Astrocyte (in vitro differentiated cells and primary cell): ENCODE measurements around the gene TEX29. TPM values are rescaled to one million over a fixed set of nuclear protein-coding genes. Genes with fewer than 3 reads are reported as not detected.

Source experiments
- DNase-seq: peaks from one replicate; pipeline ENCODE4 v3.0.0-alpha.2; 2010; ENCODE audit warnings: low read depth
- FAIRE-seq: peaks from 2 replicates; lab custom pipeline; 2011; peaks lifted over from hg19 to GRCh38; lab: Jason Lieb, UNC
- H2AFZ ChIP-seq: 2 replicates; pipeline ENCODE4 v1.6.0; 2012; ENCODE audit warnings: low read depth, low read length, inconsistent platforms
- H3K27ac ChIP-seq: 2 replicates; pipeline ENCODE4 v1.5.1; 2011; ENCODE audit warnings: low read depth, low read length, inconsistent platforms
- H3K27me3 ChIP-seq: 2 replicates; pipeline ENCODE4 v1.6.0; 2011; ENCODE audit warnings: low read length, inconsistent platforms; ENCODE audit not compliant: insufficient read depth
- H3K36me3 ChIP-seq: 2 replicates; pipeline ENCODE4 v1.5.1; 2011; ENCODE audit warnings: low read length, inconsistent platforms; ENCODE audit not compliant: insufficient read depth
- H3K4me1 ChIP-seq: 2 replicates; pipeline ENCODE4 v1.5.1; 2011; ENCODE audit warnings: low read length, inconsistent platforms; ENCODE audit not compliant: insufficient read depth
- H3K4me2 ChIP-seq: 2 replicates; pipeline ENCODE4 v1.6.0; 2012; ENCODE audit warnings: low read length, inconsistent platforms
- H3K4me3 ChIP-seq: 2 replicates; pipeline ENCODE4 v1.5.1; 2011; ENCODE audit warnings: low read depth, mild to moderate bottlenecking, low read length, inconsistent platforms; ENCODE audit not compliant: insufficient read depth
- H3K79me2 ChIP-seq: 2 replicates; pipeline ENCODE4 v1.6.0; 2012; ENCODE audit warnings: mild to moderate bottlenecking, low read length, inconsistent platforms; ENCODE audit not compliant: insufficient read depth
- H3K9ac ChIP-seq: 2 replicates; pipeline ENCODE4 v1.6.0; 2012; ENCODE audit warnings: mild to moderate bottlenecking, low read length, inconsistent platforms
- H3K9me3 ChIP-seq: 2 replicates; pipeline ENCODE4 v1.5.1; 2012; ENCODE audit warnings: low read depth, mild to moderate bottlenecking, low read length, inconsistent platforms; ENCODE audit not compliant: insufficient read depth
- H4K20me1 ChIP-seq: 2 replicates; pipeline ENCODE4 v1.6.0; 2012; ENCODE audit warnings: low read length, inconsistent platforms; ENCODE audit not compliant: insufficient read depth
- H3K27ac Mint-ChIP-seq: one replicate; pipeline ENCODE4 v1.8.0; 2021; ENCODE audit warnings: mild to moderate bottlenecking, mixed read lengths; ENCODE audit not compliant: unreplicated experiment
- H3K27me3 Mint-ChIP-seq: one replicate; pipeline ENCODE4 v1.8.0; 2021; ENCODE audit warnings: low read depth, mixed read lengths; ENCODE audit not compliant: unreplicated experiment
- H3K36me3 Mint-ChIP-seq: one replicate; pipeline ENCODE4 v1.8.0; 2021; ENCODE audit warnings: low read depth, mixed read lengths; ENCODE audit not compliant: unreplicated experiment
- H3K4me1 Mint-ChIP-seq: one replicate; pipeline ENCODE4 v1.8.0; 2021; ENCODE audit warnings: low read depth, mixed read lengths; ENCODE audit not compliant: unreplicated experiment
- H3K4me3 Mint-ChIP-seq: one replicate; pipeline ENCODE4 v1.8.0; 2021; ENCODE audit warnings: mild to moderate bottlenecking, moderate library complexity, mixed read lengths; ENCODE audit not compliant: unreplicated experiment
- H3K9me3 Mint-ChIP-seq: one replicate; pipeline ENCODE4 v1.8.0; 2021; ENCODE audit warnings: mild to moderate bottlenecking, mixed read lengths; ENCODE audit not compliant: unreplicated experiment
- EZH2 ChIP-seq: IDR thresholded peaks from 2 replicates; pipeline ENCODE4 v1.6.1; 2012; ENCODE audit warnings: mild to moderate bottlenecking, low read length, inconsistent platforms; ENCODE audit not compliant: insufficient read depth
- total RNA-seq: library from RNA; stranded (reverse); gene quantifications from 2 replicates; pipeline ENCODE4 v1.2.1, GENCODE V29; 2021
- TF ChIP-seq, protein P1 (sequence below): IDR thresholded peaks from 2 replicates; pipeline ENCODE4 v1.5.1; 2011; ENCODE audit warnings: low read depth, mild to moderate bottlenecking, inconsistent platforms, low read length, moderate library complexity; ENCODE audit not compliant: insufficient read depth

Gene TEX29
- total RNA-seq, 1 donor from 2014 or later: 0.43 TPM

GRCh38 chr13:111316161-111316730 is 4.2 kb upstream of the TEX29 start:
- H3K36me3 ChIP-seq: no peaks in the 10 kb centered on the region
- no peak for FAIRE-seq
- H3K79me2 ChIP-seq: peaks cover 3% of the 10 kb centered on the region
- no peak for DNase-seq
- H3K9ac ChIP-seq: no peak overlapping the region
- H3K9me3 Mint-ChIP-seq: no peaks in the 10 kb centered on the region
- TF ChIP-seq, protein P1, sequence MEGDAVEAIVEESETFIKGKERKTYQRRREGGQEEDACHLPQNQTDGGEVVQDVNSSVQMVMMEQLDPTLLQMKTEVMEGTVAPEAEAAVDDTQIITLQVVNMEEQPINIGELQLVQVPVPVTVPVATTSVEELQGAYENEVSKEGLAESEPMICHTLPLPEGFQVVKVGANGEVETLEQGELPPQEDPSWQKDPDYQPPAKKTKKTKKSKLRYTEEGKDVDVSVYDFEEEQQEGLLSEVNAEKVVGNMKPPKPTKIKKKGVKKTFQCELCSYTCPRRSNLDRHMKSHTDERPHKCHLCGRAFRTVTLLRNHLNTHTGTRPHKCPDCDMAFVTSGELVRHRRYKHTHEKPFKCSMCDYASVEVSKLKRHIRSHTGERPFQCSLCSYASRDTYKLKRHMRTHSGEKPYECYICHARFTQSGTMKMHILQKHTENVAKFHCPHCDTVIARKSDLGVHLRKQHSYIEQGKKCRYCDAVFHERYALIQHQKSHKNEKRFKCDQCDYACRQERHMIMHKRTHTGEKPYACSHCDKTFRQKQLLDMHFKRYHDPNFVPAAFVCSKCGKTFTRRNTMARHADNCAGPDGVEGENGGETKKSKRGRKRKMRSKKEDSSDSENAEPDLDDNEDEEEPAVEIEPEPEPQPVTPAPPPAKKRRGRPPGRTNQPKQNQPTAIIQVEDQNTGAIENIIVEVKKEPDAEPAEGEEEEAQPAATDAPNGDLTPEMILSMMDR: no peak
- no peak for TF ChIP-seq EZH2
- H3K27me3 ChIP-seq: no peaks in the 10 kb centered on the region
- H4K20me1 ChIP-seq: peaks cover 1% of the 10 kb centered on the region
- no peak overlapping the region for H3K27ac Mint-ChIP-seq
- no peak overlapping the region for H3K4me3 Mint-ChIP-seq
- H3K9me3 ChIP-seq: peaks cover 3% of the 10 kb centered on the region
- H3K27me3 Mint-ChIP-seq: no peaks in the 10 kb centered on the region
- H2AFZ ChIP-seq: no peak overlapping the region
- peaks cover 35% of the 10 kb centered on the region for H3K36me3 Mint-ChIP-seq
- no peaks in the 10 kb centered on the region for H3K4me1 ChIP-seq
- H3K27ac ChIP-seq: no peak overlapping the region
- H3K4me1 Mint-ChIP-seq: peaks cover 6% of the 10 kb centered on the region
- H3K4me2 ChIP-seq: no peak overlapping the region
- H3K4me3 ChIP-seq: no peak overlapping the region

GRCh38 chr13:111317042-111317550 is 3.3 kb upstream of the TEX29 start:
- peaks cover 6% of the 10 kb centered on the region for H3K4me1 Mint-ChIP-seq
- no peak for FAIRE-seq
- H3K36me3 Mint-ChIP-seq: peaks cover 26% of the 10 kb centered on the region
- H3K4me3 Mint-ChIP-seq: no peak overlapping the region
- H3K27me3 ChIP-seq: no peaks in the 10 kb centered on the region
- H3K9ac ChIP-seq: no peak overlapping the region
- no peak overlapping the region for H2AFZ ChIP-seq
- H3K4me3 ChIP-seq: no peak overlapping the region
- H3K27me3 Mint-ChIP-seq: no peaks in the 10 kb centered on the region
- H3K4me1 ChIP-seq: no peaks in the 10 kb centered on the region
- TF ChIP-seq, protein P1: no peak
- TF ChIP-seq EZH2: no peak
- no peak overlapping the region for H3K27ac ChIP-seq
- H3K9me3 Mint-ChIP-seq: no peaks in the 10 kb centered on the region
- no peak overlapping the region for H3K27ac Mint-ChIP-seq
- no peaks in the 10 kb centered on the region for H3K36me3 ChIP-seq
- H4K20me1 ChIP-seq: no peaks in the 10 kb centered on the region
- H3K79me2 ChIP-seq: no peaks in the 10 kb centered on the region
- peaks cover 3% of the 10 kb centered on the region for H3K9me3 ChIP-seq
- DNase-seq: no peak
- no peak overlapping the region for H3K4me2 ChIP-seq
